Activated T-helper 9 cell treated with anti-CD3 and anti-CD28 coated beads, Interleukin-2, amount 50 U/mL, for 16 hours (primary cell): Measurements from ENCODE around the gene CHRDL1.
"Not testable (repeated sequence)": the region's sequence is repeated elsewhere in the genome, so short reads cannot be mapped to it uniquely, and the experiment has no call there.

Experiments
- DNase-seq: peaks from one replicate; pipeline ENCODE4 v3.0.0-alpha.2; 2020; ENCODE audit warnings: low read depth

The CHRDL1 gene

GRCh38 chrX:110795645-110796406 is at the start of gene CHRDL1:
Gene CHRDL1, minus strand, starts transcription at chrX:110795817. Its CDS starts 3,636 bp downstream, at chrX:110792181.
- no peak for DNase-seq

- DNase-seq: no peak
Measured at GRCh38 chrX:110836982-110837381, 41.4 kb upstream of the CHRDL1 start.

GRCh38 chrX:110836451-110836850 is 40.8 kb upstream of the CHRDL1 start:
- no peak for DNase-seq

- no peak for DNase-seq
Measured at GRCh38 chrX:110836001-110836400, 40.4 kb upstream of the CHRDL1 start.

- no peak for DNase-seq
Measured at GRCh38 chrX:110825972-110826371, 30.4 kb upstream of the CHRDL1 start.

- DNase-seq: not testable (repeated sequence)
Measured at GRCh38 chrX:110816543-110816942, 20.9 kb upstream of the CHRDL1 start.

GRCh38 chrX:110806145-110806544 is 10.5 kb upstream of the CHRDL1 start:
- no peak for DNase-seq

- no peak for DNase-seq
Measured at GRCh38 chrX:110805303-110805702, 9.7 kb upstream of the CHRDL1 start.

- DNase-seq: no peak
Measured at GRCh38 chrX:110804446-110804845, 8.8 kb upstream of the CHRDL1 start.

- no peak for DNase-seq
Measured at GRCh38 chrX:110803506-110803905, 7.9 kb upstream of the CHRDL1 start.

- no peak for DNase-seq
Measured at GRCh38 chrX:110796407-110796697, 735 bp upstream of the CHRDL1 start.

GRCh38 chrX:110794601-110795000 is 1.0 kb downstream of the CHRDL1 start:
- DNase-seq: no peak

- DNase-seq: no peak
Measured at GRCh38 chrX:110791071-110791470, 4.5 kb downstream of the CHRDL1 start.

- no peak for DNase-seq
Measured at GRCh38 chrX:110786486-110786885, 9.1 kb downstream of the CHRDL1 start.

- DNase-seq: no peak
Measured at GRCh38 chrX:110759785-110760184, 35.8 kb downstream of the CHRDL1 start.

GRCh38 chrX:110758781-110759422 is 36.7 kb downstream of the CHRDL1 start:
- DNase-seq: no peak

GRCh38 chrX:110755611-110756010 is 40.0 kb downstream of the CHRDL1 start:
- no peak for DNase-seq

- DNase-seq: no peak
Measured at GRCh38 chrX:110755061-110755460, 40.6 kb downstream of the CHRDL1 start.

- DNase-seq: no peak
Measured at GRCh38 chrX:110750526-110751189, 45.0 kb downstream of the CHRDL1 start.

GRCh38 chrX:110748256-110748806 is 47.3 kb downstream of the CHRDL1 start:
- DNase-seq: no peak

GRCh38 chrX:110746014-110746413 is 49.6 kb downstream of the CHRDL1 start:
- no peak for DNase-seq

- DNase-seq: no peak
Measured at GRCh38 chrX:110745288-110745687, 50.3 kb downstream of the CHRDL1 start.
